SK-N-MC (cell line): ENCODE measurements around the gene MAPKBP1.

Source experiments
- DNase-seq: peaks from one replicate; pipeline ENCODE4 v3.0.0-alpha.2; 2011; ENCODE audit warnings: low read depth, low spot score
- H3K27ac ChIP-seq: fragments of 200-600 bp; sonication (generic); 2 replicates; pipeline ENCODE4 v1.5.1; 2016; ENCODE audit warnings: mixed run types
- H3K36me3 ChIP-seq: fragments of 200-600 bp; sonication (generic); 2 replicates; pipeline ENCODE4 v1.6.1; 2017; ENCODE audit warnings: antibody characterized with exemption, low read length, mixed read lengths; ENCODE audit not compliant: insufficient read depth
- H3K4me3 ChIP-seq: fragments of 200-600 bp; sonication (generic); 2 replicates; pipeline ENCODE4 v1.5.1; 2016
- H3K9ac ChIP-seq: fragments of 200-600 bp; sonication (generic); 2 replicates; pipeline ENCODE4 v1.8.0; 2017; ENCODE audit warnings: mixed run types, mixed read lengths; ENCODE audit not compliant: insufficient read length
- H3K9me3 ChIP-seq: fragments of 200-600 bp; sonication (generic); 2 replicates; pipeline ENCODE4 v1.6.1; 2017; ENCODE audit warnings: low read depth, mild to moderate bottlenecking, antibody characterized with exemption, low read length, moderate library complexity, mixed read lengths
- EZH2 ChIP-seq: fragments of 200-600 bp; sonication (generic); IDR thresholded peaks from one replicate; pipeline ENCODE4 v1.6.1; 2017; ENCODE audit warnings: antibody characterized with exemption
- FOXP2 ChIP-seq: optimal IDR thresholded peaks from 2 replicates; pipeline ENCODE3; 2011; ENCODE audit warnings: mild to moderate bottlenecking, moderate library complexity; ENCODE audit not compliant: insufficient read depth; ENCODE audit errors: extremely low read length, control extremely low read depth
- POLR2AphosphoS5 ChIP-seq: IDR thresholded peaks from 2 replicates; pipeline ENCODE4 v1.6.1; 2012; ENCODE audit warnings: mild to moderate bottlenecking, low read depth, low read length, borderline replicate concordance

The MAPKBP1 gene

DNA sequence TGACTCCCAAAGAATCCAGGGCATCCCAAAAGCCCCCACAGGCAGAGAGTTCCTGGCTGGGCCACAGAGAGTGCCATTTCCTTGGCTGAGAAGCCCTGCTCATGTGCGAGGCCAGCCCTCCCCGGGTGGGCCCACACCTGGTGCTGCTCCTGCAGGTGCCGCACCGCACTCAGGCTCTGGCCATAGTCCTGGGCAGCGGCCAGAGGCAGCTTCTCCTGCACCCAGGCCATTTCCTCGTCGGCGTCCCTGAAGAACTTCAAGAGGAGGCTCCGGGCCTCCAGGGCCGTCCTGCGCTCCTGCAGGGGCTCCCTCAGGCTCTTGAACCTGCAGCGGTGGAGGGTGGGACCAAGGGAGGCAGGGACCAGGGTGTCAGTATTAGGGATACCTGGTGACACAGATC is 82.4 kb downstream of the MAPKBP1 start:
- Histone ChIP-seq H3K36me3 (no peaks in the 10 kb centered on the region), H3K4me3 (no peak overlapping the region), H3K9me3 (no peaks in the 10 kb centered on the region), H3K9ac (no peak overlapping the region), H3K27ac (no peak overlapping the region)
- no peak for DNase-seq
- TF ChIP-seq POLR2AphosphoS5 = no peak
- TF ChIP-seq EZH2 = no peak
- no peak for TF ChIP-seq FOXP2

DNA sequence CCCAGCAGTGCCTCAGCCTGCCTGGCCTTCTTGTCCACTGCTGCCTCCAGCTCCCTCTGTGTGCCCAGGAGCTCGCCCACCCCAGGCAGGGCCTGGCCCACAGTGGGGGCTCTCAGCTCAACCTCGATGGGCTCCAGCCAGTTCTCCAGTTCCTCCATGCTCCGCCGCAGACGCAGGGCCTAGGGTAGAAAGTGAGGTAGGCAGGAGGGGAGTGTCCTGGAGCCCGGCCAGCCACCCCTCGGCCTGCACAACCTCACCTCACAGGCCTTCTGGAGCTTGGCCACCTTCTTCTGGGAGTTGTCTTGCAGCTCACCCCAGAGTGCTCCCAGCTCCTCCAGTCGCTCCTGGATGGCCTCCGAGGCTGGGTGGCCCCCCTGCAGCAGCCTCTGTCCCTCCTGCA is 83.0 kb downstream of the MAPKBP1 start:
- H3K36me3 ChIP-seq = no peaks in the 10 kb centered on the region

DNA sequence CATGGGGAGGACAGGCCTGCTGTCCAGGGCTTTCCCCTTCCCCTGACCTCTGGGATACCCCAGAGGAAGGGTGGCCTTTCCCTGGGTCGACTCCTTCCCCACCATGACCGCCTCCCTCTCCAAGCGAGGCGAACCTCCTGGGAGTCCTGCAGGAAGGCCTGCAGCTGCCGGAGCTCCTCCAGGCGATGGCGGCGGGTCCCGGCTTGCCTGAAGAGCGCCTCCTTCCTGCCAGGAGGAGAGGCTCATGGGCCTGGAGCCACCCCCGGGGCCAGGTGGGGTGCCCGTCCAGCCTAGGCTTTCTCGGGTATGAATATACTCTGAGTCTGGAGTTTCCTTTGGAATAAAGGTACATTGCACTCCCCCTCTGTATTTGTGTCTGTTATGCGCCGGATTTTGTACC is 84.5 kb downstream of the MAPKBP1 start:
- H3K4me3 ChIP-seq = no peak overlapping the region
- no peak overlapping the region for H3K9ac ChIP-seq
- H3K9me3 ChIP-seq = no peaks in the 10 kb centered on the region
- no peak for TF ChIP-seq EZH2
- no peak for TF ChIP-seq POLR2AphosphoS5
- TF ChIP-seq FOXP2 = no peak
- DNase-seq = no peak
- H3K27ac ChIP-seq = no peak overlapping the region
- no peaks in the 10 kb centered on the region for H3K36me3 ChIP-seq

More for the DNA sequence above, 83.0 kb downstream of the MAPKBP1 start:
- no peak for DNase-seq
- TF ChIP-seq FOXP2 = no peak
- no peak for TF ChIP-seq POLR2AphosphoS5
- no peak for TF ChIP-seq EZH2
- no peak overlapping the region for H3K9ac ChIP-seq
- H3K4me3 ChIP-seq = no peak overlapping the region
- H3K27ac ChIP-seq = no peak overlapping the region
- H3K9me3 ChIP-seq = no peaks in the 10 kb centered on the region

DNA sequence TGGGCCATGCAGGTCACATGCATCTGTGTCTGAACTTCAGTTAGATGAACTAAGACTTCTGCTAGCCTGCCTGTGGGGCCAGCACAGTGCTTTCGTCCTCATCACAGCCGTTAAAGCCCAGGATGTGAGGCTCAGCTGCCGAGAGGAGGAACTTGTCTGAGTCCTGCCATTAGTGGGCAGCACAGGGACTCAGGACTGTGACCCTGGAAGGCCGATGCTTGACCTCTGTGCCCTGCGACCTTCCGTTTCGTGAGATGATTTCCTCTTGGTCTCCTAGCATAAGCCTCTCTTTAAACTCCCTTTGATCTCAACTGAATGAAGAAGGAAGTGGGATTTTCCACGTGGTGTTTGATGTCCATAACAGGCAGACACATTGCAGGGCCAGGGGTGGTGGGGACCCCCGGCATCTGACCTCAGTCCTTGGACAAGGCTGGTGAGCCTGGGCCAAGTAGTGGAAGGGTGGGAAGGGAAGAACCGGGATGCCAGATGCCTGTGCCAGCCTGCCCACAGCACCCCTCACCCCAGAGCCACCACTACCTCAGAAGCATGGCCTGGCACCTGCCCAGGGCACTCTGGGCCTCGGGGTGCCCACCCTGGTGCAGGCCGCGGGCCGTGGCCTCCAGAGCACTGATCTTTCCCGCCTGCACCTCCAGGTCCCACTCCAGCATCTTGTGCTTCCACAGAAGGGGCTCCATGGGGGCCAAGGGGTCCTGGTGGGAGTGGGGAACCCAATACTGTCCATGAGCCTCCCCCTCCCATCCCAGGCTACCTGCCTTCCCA is 86.0 kb downstream of the MAPKBP1 start:
- DNase-seq = no peak
- H3K9me3 ChIP-seq = no peaks in the 10 kb centered on the region

DNA sequence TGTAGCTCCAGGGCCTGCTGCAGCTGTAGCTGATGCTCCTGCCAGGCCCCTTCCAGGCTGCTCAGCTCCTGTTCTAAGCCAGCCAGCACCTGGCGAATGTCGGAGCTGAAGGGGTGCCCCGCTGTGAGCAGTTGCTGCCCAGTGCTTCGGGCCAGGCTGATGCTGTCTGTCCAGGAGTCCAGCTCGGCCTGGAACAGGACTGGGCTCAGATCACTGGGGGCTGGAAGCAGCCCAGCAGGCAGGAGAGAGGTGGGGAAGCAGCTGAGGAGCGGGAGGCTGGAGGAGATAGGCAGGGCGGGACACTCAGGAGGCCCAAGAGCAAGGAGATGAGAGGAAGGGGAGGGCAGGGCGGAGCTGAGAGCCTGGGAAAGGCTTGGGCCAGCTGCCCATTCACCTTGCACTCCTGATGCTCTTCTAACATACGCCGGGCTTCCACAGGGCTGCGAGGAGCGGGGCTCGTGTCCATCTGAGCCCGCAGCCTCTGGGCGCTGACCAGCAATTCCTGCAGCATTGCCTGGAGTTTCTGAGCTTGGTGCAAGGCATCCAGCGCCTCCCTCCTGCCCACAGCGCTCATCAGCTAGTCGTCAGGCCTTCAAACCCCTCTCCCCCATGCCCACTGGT is 87.6 kb downstream of the MAPKBP1 start:
- no peaks in the 10 kb centered on the region for H3K36me3 ChIP-seq
- H3K9ac ChIP-seq = no peak overlapping the region
- no peak for DNase-seq

More for the DNA sequence above, 86.0 kb downstream of the MAPKBP1 start:
- TF ChIP-seq FOXP2 (no peak), EZH2 (no peak), POLR2AphosphoS5 (no peak)
- no peaks in the 10 kb centered on the region for H3K36me3 ChIP-seq
- H3K9ac ChIP-seq = no peak overlapping the region
- no peak overlapping the region for H3K27ac ChIP-seq
- H3K4me3 ChIP-seq = no peak overlapping the region

DNA sequence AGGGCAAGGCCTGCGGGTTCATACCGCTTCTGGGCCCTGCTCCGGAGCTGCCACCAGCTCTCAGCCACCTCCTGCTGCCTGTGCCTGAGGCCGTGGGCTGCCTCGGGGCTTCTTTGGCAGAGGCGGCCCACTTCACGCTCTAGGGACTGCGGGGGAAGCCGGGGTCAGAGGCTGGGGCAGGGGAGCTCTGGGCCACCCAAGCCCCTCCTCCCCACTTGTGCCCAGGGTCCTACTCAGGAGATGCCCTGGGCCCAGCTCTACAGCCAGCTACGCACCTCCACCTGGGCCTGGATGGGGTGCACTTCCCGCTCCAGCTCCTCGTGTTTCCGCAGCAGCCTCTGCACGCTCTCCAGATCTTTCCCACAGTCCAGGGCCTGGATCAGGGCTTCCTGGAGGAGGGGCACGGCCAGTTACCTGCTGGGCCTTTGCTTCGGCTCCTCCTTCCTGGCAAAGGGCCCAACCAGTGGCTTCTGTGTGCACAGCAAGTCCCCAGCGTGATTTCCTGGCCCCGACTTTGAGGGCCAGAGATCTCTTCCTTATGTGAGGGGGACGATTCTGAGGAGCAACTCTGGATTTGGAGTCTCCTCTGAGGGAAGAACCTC is 88.3 kb downstream of the MAPKBP1 start:
- no peaks in the 10 kb centered on the region for H3K9me3 ChIP-seq
- DNase-seq = no peak
- H3K27ac ChIP-seq = no peak overlapping the region
- TF ChIP-seq POLR2AphosphoS5 (no peak), FOXP2 (no peak), EZH2 (no peak)
- no peaks in the 10 kb centered on the region for H3K36me3 ChIP-seq
- H3K4me3 ChIP-seq = no peak overlapping the region
- H3K9ac ChIP-seq = no peak overlapping the region

More for the DNA sequence above, 87.6 kb downstream of the MAPKBP1 start:
- Histone ChIP-seq H3K9me3 (no peaks in the 10 kb centered on the region), H3K27ac (no peak overlapping the region), H3K4me3 (no peak overlapping the region)
- no peak for TF ChIP-seq FOXP2
- TF ChIP-seq EZH2 = no peak
- no peak for TF ChIP-seq POLR2AphosphoS5

DNA sequence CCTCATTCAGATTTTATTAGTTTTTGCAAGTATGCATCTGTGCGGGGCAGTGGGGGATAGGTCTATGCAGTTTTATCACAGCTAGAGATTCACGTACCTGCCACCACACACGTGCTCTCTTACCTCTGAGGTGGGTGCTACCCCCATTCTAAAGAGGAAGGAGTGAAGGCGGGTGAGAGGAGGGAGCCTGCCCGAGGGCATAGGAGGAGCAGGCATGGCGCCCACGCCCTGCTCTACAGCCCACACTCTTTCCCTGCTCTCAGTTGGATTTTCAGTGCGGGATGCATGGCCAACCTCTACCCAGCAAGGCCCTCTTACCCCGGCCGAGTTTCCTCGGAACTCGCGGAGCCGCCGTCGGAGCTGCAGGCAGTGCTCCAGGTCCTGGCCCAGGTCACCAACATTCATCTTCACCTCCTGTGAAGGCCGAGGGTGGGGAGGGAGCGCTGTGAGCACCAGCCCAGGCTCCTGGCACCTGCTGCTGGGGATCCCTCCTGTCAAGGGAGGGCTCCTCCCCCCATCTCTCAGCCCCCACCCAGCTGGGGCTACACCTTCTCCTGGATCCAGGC is 91.3 kb downstream of the MAPKBP1 start:
- TF ChIP-seq EZH2 (no peak), POLR2AphosphoS5 (no peak), FOXP2 (no peak)
- Histone ChIP-seq H3K27ac (no peak overlapping the region), H3K4me3 (no peak overlapping the region), H3K9ac (no peak overlapping the region), H3K9me3 (no peaks in the 10 kb centered on the region), H3K36me3 (no peaks in the 10 kb centered on the region)
- no peak for DNase-seq

DNA sequence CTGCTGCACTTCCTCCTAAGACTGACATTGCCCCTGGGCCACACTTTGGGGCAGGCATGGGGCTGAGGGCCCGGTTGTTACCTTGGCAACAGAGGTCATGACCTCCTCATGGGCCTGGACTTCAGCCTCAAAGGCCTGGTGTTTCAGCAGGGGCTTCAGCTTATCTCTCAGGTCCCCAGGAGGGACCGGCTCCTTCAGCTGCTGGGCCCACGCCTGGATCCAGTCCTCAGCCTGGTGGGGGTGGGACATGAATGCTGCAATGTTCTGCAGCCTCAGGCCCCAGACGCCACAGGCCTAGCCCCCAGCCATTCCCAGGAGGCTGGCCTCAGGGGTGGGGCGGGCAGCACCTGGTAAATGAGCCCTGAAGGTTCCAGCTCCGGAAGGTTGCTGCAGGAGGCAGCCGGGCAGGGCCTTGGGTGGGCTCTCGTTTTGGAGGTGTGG is 92.0 kb downstream of the MAPKBP1 start:
- no peak for TF ChIP-seq POLR2AphosphoS5
- no peak for TF ChIP-seq EZH2
- TF ChIP-seq FOXP2 = no peak
- Histone ChIP-seq H3K4me3 (no peak overlapping the region), H3K9ac (no peak overlapping the region), H3K36me3 (no peaks in the 10 kb centered on the region), H3K27ac (no peak overlapping the region), H3K9me3 (no peaks in the 10 kb centered on the region)
- DNase-seq = no peak
